GM12878 (cell line): Measurements from ENCODE around the gene OTUD4. TPM values are rescaled to one million over a fixed set of nuclear protein-coding genes. Genes with fewer than 3 reads are reported as not detected.

Source experiments
- ATAC-seq: fragments of 200-7000 bp; cut with Tn5 transposase; 3 replicates; pipeline ENCODE4 v1.9.1; 2020; ENCODE audit warnings: mild to moderate bottlenecking, moderate library complexity
- BruUV-seq: library from RNA; stranded (reverse); fragments of 400-500 nt; replicated peaks from 2 replicates; lab custom pipeline; 2021; lab: Mats Ljungman, UMichigan
- CTCF ChIA-PET: fragments of 300-600 bp; sonication (Branson Sonifier 250); formaldehyde crosslinking; extraction: SDS; loops from one replicate; lab custom pipeline; 2021; ENCODE audit warnings: inconsistent platforms; lab: Yijun Ruan, JAX
- POLR2A ChIA-PET: fragments of 350-600 bp; formaldehyde crosslinking; extraction: SDS; loops from one replicate; lab custom pipeline; 2021; ENCODE audit warnings: inconsistent platforms; lab: Charles Lee
- RAD21 ChIA-PET: fragments of 300-600 bp; sonication (Branson Sonifier 250); formaldehyde crosslinking; loops from one replicate; lab custom pipeline; 2023; ENCODE audit warnings: antibody characterized with exemption; ENCODE audit not compliant: unreplicated experiment; lab: Charles Lee
- SMC1A ChIA-PET: fragments of 300-600 bp; sonication (Branson Sonifier 250); formaldehyde crosslinking; loops from one replicate; lab custom pipeline; 2023; ENCODE audit not compliant: unreplicated experiment, uncharacterized antibody; lab: Charles Lee
- DNase-seq: peaks from one replicate; pipeline ENCODE4 v3.0.0-alpha.2; 2011; ENCODE audit warnings: low read depth, low spot score
- FAIRE-seq: peaks from 3 replicates; lab custom pipeline; 2011; peaks lifted over from hg19 to GRCh38; lab: Jason Lieb, UNC
- H2AFZ ChIP-seq: 2 replicates; pipeline ENCODE4 v1.6.0; 2011; ENCODE audit warnings: low read depth, low read length, control low read depth; ENCODE audit not compliant: control insufficient read depth
- H3K27ac ChIP-seq: 2 replicates; pipeline ENCODE4 v1.5.1; 2011; ENCODE audit warnings: control low read depth; ENCODE audit not compliant: control insufficient read depth, insufficient read depth
- H3K27me3 ChIP-seq, 2 experiments: replicated peaks in 1 of 2; 2 replicates each; pipeline versions ENCODE4 v1.6.0 to v1.6.1; 2011; ENCODE audit warnings: low read length in 1 of 2; ENCODE audit not compliant: control insufficient read depth in 2 of 2, insufficient read depth in 2 of 2
- H3K36me3 ChIP-seq, 2 experiments: 2 replicates each; pipeline ENCODE4 v1.5.1; 2011; ENCODE audit warnings: low read length in 1 of 2; ENCODE audit not compliant: control insufficient read depth in 2 of 2, insufficient read depth in 2 of 2
- H3K4me1 ChIP-seq: 2 replicates; pipeline ENCODE4 v1.6.1; 2011; ENCODE audit warnings: mild to moderate bottlenecking, low read length, moderate library complexity, mixed read lengths; ENCODE audit not compliant: control insufficient read depth, insufficient read depth
- H3K4me2 ChIP-seq: 2 replicates; pipeline ENCODE4 v1.6.0; 2011; ENCODE audit warnings: control low read depth; ENCODE audit not compliant: control insufficient read depth, insufficient read depth
- H3K4me3 ChIP-seq: fragments of 200-600 bp; sonication (generic); 2 replicates; pipeline ENCODE4 v1.5.1; 2016
- H3K79me2 ChIP-seq: 2 replicates; pipeline ENCODE4 v1.6.0; 2011; ENCODE audit warnings: low read length; ENCODE audit not compliant: control insufficient read depth, insufficient read depth
- H3K9ac ChIP-seq: 2 replicates; pipeline ENCODE4 v1.8.0; 2011; ENCODE audit warnings: low read length, control low read depth, mixed read lengths; ENCODE audit not compliant: control insufficient read depth, insufficient read depth
- H3K9me3 ChIP-seq: replicated peaks from 3 replicates; pipeline ENCODE4 v1.5.1; 2011; ENCODE audit warnings: mild to moderate bottlenecking, low read length; ENCODE audit not compliant: control insufficient read depth, insufficient read depth
- H4K20me1 ChIP-seq: 2 replicates; pipeline ENCODE4 v1.6.0; 2011; ENCODE audit not compliant: control insufficient read depth, insufficient read depth
- BRCA1 ChIP-seq: IDR thresholded peaks from 2 replicates; pipeline ENCODE4 v1.6.1; 2011; ENCODE audit warnings: low read depth, low read length, improper control_type of control experiment
- CBX3 ChIP-seq: fragments of 200-600 bp; sonication (generic); IDR thresholded peaks from 2 replicates; pipeline ENCODE4 v1.6.1; 2016; ENCODE audit warnings: low read depth, borderline replicate concordance
- CHD2 ChIP-seq: IDR thresholded peaks from 2 replicates; pipeline ENCODE4 v1.6.1; 2011; ENCODE audit warnings: low read depth, low read length, improper control_type of control experiment, borderline replicate concordance
- CHD4 ChIP-seq: fragments of 200-600 bp; sonication (generic); IDR thresholded peaks from 2 replicates; pipeline ENCODE4 v1.6.1; 2016; ENCODE audit warnings: mild to moderate bottlenecking
- EGR1 ChIP-seq, 2 experiments: IDR thresholded peaks; 1 replicate in 1 of 2; 2 replicates in 1 of 2; pipeline ENCODE4 v1.6.1; 2011 to 2012; ENCODE audit warnings: low read depth in 2 of 2, low read length in 2 of 2, borderline replicate concordance in 1 of 2, mild to moderate bottlenecking in 1 of 2, moderate library complexity in 1 of 2
- HDAC2 ChIP-seq: fragments of 200-600 bp; sonication (generic); IDR thresholded peaks from 2 replicates; pipeline ENCODE4 v1.6.1; 2017
- JUND ChIP-seq: IDR thresholded peaks from 2 replicates; pipeline ENCODE4 v1.6.1; 2012; ENCODE audit warnings: low read depth, mild to moderate bottlenecking, low read length, improper control_type of control experiment, moderate library complexity
- LARP7 ChIP-seq: fragments of 450-650 bp; IDR thresholded peaks from 2 replicates; pipeline ENCODE4 v1.6.1; 2017; ENCODE audit warnings: mild to moderate bottlenecking
- MYC ChIP-seq: IDR thresholded peaks from 2 replicates; pipeline ENCODE4 v1.6.1; 2011; ENCODE audit warnings: mild to moderate bottlenecking, low read length, moderate library complexity, inconsistent platforms; ENCODE audit not compliant: insufficient read depth, insufficient replicate concordance, insufficient read length, severe bottlenecking
- NFYA ChIP-seq: IDR thresholded peaks from 2 replicates; pipeline ENCODE4 v1.6.1; 2011; ENCODE audit warnings: low read depth, mild to moderate bottlenecking, low read length, improper control_type of control experiment, borderline replicate concordance
- NRF1 ChIP-seq: conservative IDR thresholded peaks from 2 replicates; pipeline ENCODE4 v1.6.1; 2011; ENCODE audit warnings: mild to moderate bottlenecking, low read depth, low read length, improper control_type of control experiment
- POU2F2 ChIP-seq: IDR thresholded peaks from 3 replicates; pipeline ENCODE4 v1.6.1; 2011; ENCODE audit warnings: low read depth, mild to moderate bottlenecking, low read length, borderline replicate concordance
- RB1 ChIP-seq: fragments of 450-650 bp; formaldehyde crosslinking; IDR thresholded peaks from 2 replicates; pipeline ENCODE4 v1.6.1; 2017; ENCODE audit warnings: mild to moderate bottlenecking, borderline replicate concordance
- RELA ChIP-seq: fragments of 450-650 bp; IDR thresholded peaks from 2 replicates; pipeline ENCODE4 v1.8.0; 2014; ENCODE audit warnings: borderline replicate concordance; ENCODE audit not compliant: partially characterized antibody
- SMAD1 ChIP-seq: fragments of 450-650 bp; IDR thresholded peaks from 2 replicates; pipeline ENCODE4 v1.6.1; 2018; ENCODE audit warnings: mild to moderate bottlenecking, low read depth; ENCODE audit not compliant: partially characterized antibody
- SP1 ChIP-seq: IDR thresholded peaks from one replicate; pipeline ENCODE4 v1.6.1; 2011; ENCODE audit warnings: low read depth, low read length
- TARDBP ChIP-seq: IDR thresholded peaks from 2 replicates; pipeline ENCODE4 v1.6.1; 2016; ENCODE audit warnings: borderline replicate concordance
- TCF12 ChIP-seq: IDR thresholded peaks from 2 replicates; pipeline ENCODE4 v1.6.1; 2011; ENCODE audit warnings: low read depth, mild to moderate bottlenecking, low read length
- WGBS: methylation state at CpG from one replicate; pipeline ENCODE4 v1.1.6; 2016; ENCODE audit warnings: low lambda C conversion rate; ENCODE audit not compliant: insufficient replicate concordance, insufficient coverage; ENCODE audit errors: missing lambda C conversion rate; 5-methylcytosine and 5-hydroxymethylcytosine counted together
- in situ Hi-C: fragments of 300-500 bp; cut with MboI; formaldehyde crosslinking; loops from 9 replicates; pipeline ENCODE4 v1.14.3; 2018; ENCODE audit warnings: mixed read lengths
- intact Hi-C: fragments of 100-400 bp; cut with micrococcal nuclease; formaldehyde crosslinking; loops from one replicate; pipeline ENCODE4 v1.14.2; 2022; ENCODE audit not compliant: unreplicated experiment
- polyA plus RNA-seq, 11 experiments: library from polyadenylated mRNA; depleted of rRNA in 4 of 11; unstranded in 6 of 11; stranded (reverse) in 5 of 11; fragments of >200 nt; fragmentation: Nextera tagmentation in 4 of 11; fragmentation: Illumina TruSeq in 1 of 11; extraction: Ambion mirVana in 4 of 11; extraction: Trizol in 1 of 11; gene quantifications; 1 replicate in 1 of 11; 2 replicates in 10 of 11; pipeline versions ENCODE4 v1.2.1 to v1.2.3, GENCODE V29; 2011 to 2016; ENCODE audit warnings: inconsistent platforms in 2 of 11, missing spikeins in 2 of 11, low read depth in 1 of 11
- total RNA-seq, 4 experiments: library from RNA; depleted of rRNA in 3 of 4; stranded (reverse); fragments of >200 nt in 3 of 4; fragmentation: Illumina TruSeq in 1 of 4; extraction: Trizol in 1 of 4; gene quantifications; 2 replicates each; pipeline versions ENCODE4 v1.2.1 to v1.2.3, GENCODE V29; 2013 to 2021
- TF ChIP-seq, protein P1 (sequence below): fragments of 150-350 bp; IDR thresholded peaks from 2 replicates; pipeline ENCODE4 v1.6.1; 2014; ENCODE audit warnings: mild to moderate bottlenecking, low read depth, low read length
- TF ChIP-seq, protein P2 (sequence below): IDR thresholded peaks from 2 replicates; pipeline ENCODE4 v1.6.1; 2012; ENCODE audit warnings: low read depth, low read length, improper control_type of control experiment
- TF ChIP-seq, protein P3 (sequence below): fragments of 450-650 bp; IDR thresholded peaks from 2 replicates; pipeline ENCODE4 v1.6.1; 2016; ENCODE audit warnings: mild to moderate bottlenecking
- TF ChIP-seq, protein P4 (sequence below): IDR thresholded peaks from 2 replicates; pipeline ENCODE4 v1.6.1; 2011; ENCODE audit warnings: low read depth, mild to moderate bottlenecking, low read length, moderate library complexity, borderline replicate concordance; ENCODE audit errors: extremely low read depth

Gene OTUD4
- total and polyA plus RNA-seq, 10 of the 15 experiments (the other 5 are each of a cell fraction or from before 2014, with no cell fraction given) = 2.2 to 26.3 (median 14.2) TPM

DNA sequence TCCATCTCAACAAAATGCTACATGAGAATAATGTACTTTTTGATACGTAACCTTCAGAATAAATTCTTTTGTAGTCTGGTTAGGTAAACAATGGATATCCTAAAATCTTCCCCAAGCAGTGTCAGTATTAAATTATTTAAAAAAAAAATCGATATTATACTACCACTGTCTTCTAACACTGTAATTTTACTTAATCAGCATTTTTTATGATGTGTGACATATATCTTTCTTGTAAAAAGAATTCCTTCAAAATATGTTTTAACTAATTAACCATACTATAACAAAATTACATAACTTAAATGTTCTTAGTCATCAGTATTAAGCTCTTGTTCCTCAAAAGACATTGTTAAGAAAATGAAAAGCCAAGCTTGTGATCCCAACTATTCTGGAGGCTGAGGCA, 12.5 kb downstream of the OTUD4 start (continued):
- TF ChIP-seq, protein P1, sequence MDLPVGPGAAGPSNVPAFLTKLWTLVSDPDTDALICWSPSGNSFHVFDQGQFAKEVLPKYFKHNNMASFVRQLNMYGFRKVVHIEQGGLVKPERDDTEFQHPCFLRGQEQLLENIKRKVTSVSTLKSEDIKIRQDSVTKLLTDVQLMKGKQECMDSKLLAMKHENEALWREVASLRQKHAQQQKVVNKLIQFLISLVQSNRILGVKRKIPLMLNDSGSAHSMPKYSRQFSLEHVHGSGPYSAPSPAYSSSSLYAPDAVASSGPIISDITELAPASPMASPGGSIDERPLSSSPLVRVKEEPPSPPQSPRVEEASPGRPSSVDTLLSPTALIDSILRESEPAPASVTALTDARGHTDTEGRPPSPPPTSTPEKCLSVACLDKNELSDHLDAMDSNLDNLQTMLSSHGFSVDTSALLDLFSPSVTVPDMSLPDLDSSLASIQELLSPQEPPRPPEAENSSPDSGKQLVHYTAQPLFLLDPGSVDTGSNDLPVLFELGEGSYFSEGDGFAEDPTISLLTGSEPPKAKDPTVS = no peak
- TF ChIP-seq RB1 = no peak
- TF ChIP-seq NRF1 = no peak
- TF ChIP-seq, protein P2, sequence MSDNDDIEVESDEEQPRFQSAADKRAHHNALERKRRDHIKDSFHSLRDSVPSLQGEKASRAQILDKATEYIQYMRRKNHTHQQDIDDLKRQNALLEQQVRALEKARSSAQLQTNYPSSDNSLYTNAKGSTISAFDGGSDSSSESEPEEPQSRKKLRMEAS = no peak
- TF ChIP-seq NFYA = no peak
- TF ChIP-seq CHD2 = no peak
- no peak for TF ChIP-seq RELA
- no peak for TF ChIP-seq TARDBP
- no peak for TF ChIP-seq MYC

DNA sequence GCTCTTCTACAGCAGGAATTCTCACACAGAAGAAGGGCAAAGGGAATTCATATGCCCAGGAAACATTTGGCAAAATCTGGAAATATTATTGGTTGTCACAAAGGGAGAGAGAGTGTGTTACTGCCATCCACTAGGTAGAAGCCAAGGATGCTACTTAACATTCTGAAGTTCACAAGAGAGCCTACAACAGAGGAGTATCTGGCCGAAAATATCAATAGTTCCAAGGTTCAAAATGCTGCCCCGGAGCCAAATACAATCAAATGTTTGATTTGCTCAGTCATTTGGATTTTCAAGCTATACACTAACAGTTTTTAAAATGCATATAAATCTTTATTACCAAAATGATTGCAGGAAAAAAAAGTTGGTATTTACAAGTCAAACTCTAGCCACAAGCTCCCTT, 18.8 kb downstream of the OTUD4 start:
- no peaks in the 10 kb centered on the region for H4K20me1 ChIP-seq
- ChIA-PET CTCF (interaction anchor here (0.8 to 1.5 kb wide), 3 partner anchors 9 to 393 kb away, joined by 3 read pairs; no protein-coding TSS in a partner anchor), SMC1A (interaction anchor here (0.6 to 4.8 kb wide), 4 partner anchors 8 to 396 kb away, joined by 3 to 42 read pairs (median 6); no protein-coding TSS in a partner anchor), POLR2A (interaction anchor here (1.1 to 1.8 kb wide), 4 partner anchors 10 to 448 kb away, joined by 3 to 4 read pairs (median 4); no protein-coding TSS in a partner anchor), RAD21 (interaction anchor here (1.5 to 1.8 kb wide), 2 partner anchors 29 to 396 kb away, joined by 3 to 7 read pairs; no protein-coding TSS in a partner anchor)
- H3K4me3 ChIP-seq = no peak overlapping the region
- H3K4me2 ChIP-seq = no peak overlapping the region
- no peak overlapping the region for H3K27ac ChIP-seq
- no peak overlapping the region for H3K9ac ChIP-seq
- no peak overlapping the region for H2AFZ ChIP-seq
- no TSS peak for BruUV-seq
- H3K9me3 ChIP-seq = no peaks in the 10 kb centered on the region
- no peak for DNase-seq
- no peak for FAIRE-seq
- H3K79me2 ChIP-seq = no peaks in the 10 kb centered on the region
- 55% methylated on average over 2 of the region's 2 CpGs for WGBS
- H3K27me3 ChIP-seq = no peaks in the 10 kb centered on the region
- ATAC-seq = no peak
- intact Hi-C loops = no loop called here
- in situ Hi-C loops = no loop called here
- peaks cover 3 to 4% of the 10 kb centered on the region in 2 experiments for H3K36me3 ChIP-seq
- no peaks in the 10 kb centered on the region for H3K4me1 ChIP-seq
- TF ChIP-seq JUND (no peak), SMAD1 (no peak), HDAC2 (no peak), EGR1 (IDR thresholded peaks at IDR 0.05; ENCODE audit: borderline replicate concordance in 1 of 2, low read depth in 2 of 2, low read length in 2 of 2) (no peak), CBX3 (no peak), SP1 (no peak), TCF12 (no peak), POU2F2 (no peak), CHD4 (no peak), BRCA1 (no peak), LARP7 (no peak)
- TF ChIP-seq, protein P3, sequence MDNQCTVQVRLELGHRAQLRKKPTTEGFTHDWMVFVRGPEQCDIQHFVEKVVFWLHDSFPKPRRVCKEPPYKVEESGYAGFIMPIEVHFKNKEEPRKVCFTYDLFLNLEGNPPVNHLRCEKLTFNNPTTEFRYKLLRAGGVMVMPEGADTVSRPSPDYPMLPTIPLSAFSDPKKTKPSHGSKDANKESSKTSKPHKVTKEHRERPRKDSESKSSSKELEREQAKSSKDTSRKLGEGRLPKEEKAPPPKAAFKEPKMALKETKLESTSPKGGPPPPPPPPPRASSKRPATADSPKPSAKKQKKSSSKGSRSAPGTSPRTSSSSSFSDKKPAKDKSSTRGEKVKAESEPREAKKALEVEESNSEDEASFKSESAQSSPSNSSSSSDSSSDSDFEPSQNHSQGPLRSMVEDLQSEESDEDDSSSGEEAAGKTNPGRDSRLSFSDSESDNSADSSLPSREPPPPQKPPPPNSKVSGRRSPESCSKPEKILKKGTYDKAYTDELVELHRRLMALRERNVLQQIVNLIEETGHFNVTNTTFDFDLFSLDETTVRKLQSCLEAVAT = no peak
- TF ChIP-seq, protein P4, sequence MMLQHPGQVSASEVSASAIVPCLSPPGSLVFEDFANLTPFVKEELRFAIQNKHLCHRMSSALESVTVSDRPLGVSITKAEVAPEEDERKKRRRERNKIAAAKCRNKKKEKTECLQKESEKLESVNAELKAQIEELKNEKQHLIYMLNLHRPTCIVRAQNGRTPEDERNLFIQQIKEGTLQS = no peak
